Measurements from ENCODE around the gene WFIKKN1.
"Not testable (repeated sequence)": the region's sequence is repeated elsewhere in the genome, so short reads cannot be mapped to it uniquely, and the experiment has no call there.

Gene WFIKKN1

GRCh38 chr16:595942-596735 is 34.6 kb upstream of the WFIKKN1 start:
- no peak for DNase-seq

- DNase-seq, result no peak
Measured at GRCh38 chr16:596736-597060, 34.1 kb upstream of the WFIKKN1 start.

GRCh38 chr16:597655-598054 is 33.1 kb upstream of the WFIKKN1 start:
- not testable (repeated sequence) for DNase-seq

- no peak for DNase-seq
Measured at GRCh38 chr16:598823-599739, 31.7 kb upstream of the WFIKKN1 start.

- DNase-seq, result no peak
Measured at GRCh38 chr16:600781-601180, 30.0 kb upstream of the WFIKKN1 start.

GRCh38 chr16:603933-604332 is 26.9 kb upstream of the WFIKKN1 start:
- no peak for DNase-seq

GRCh38 chr16:606656-607307 is 24.0 kb upstream of the WFIKKN1 start:
- no peak for DNase-seq

GRCh38 chr16:608019-608418 is 22.8 kb upstream of the WFIKKN1 start:
- no peak for DNase-seq

GRCh38 chr16:609316-609715 is 21.5 kb upstream of the WFIKKN1 start:
- no peak for DNase-seq

- DNase-seq, result no peak
Measured at GRCh38 chr16:609984-610383, 20.8 kb upstream of the WFIKKN1 start.

GRCh38 chr16:610513-611381 is 20.0 kb upstream of the WFIKKN1 start:
- DNase-seq, result peak; percentile 41

GRCh38 chr16:615122-615521 is 15.7 kb upstream of the WFIKKN1 start:
- DNase-seq, result no peak

GRCh38 chr16:616733-617586 is 13.8 kb upstream of the WFIKKN1 start:
- no peak for DNase-seq

- DNase-seq, result no peak
Measured at GRCh38 chr16:617855-618254, 12.9 kb upstream of the WFIKKN1 start.

GRCh38 chr16:619476-620100 is 11.2 kb upstream of the WFIKKN1 start:
- DNase-seq, result no peak

- no peak for DNase-seq
Measured at GRCh38 chr16:620700-621525, 9.9 kb upstream of the WFIKKN1 start.

GRCh38 chr16:621526-622105 is 9.2 kb upstream of the WFIKKN1 start:
- no peak for DNase-seq

- DNase-seq, result no peak
Measured at GRCh38 chr16:622920-623280, 7.9 kb upstream of the WFIKKN1 start.

- no peak for DNase-seq
Measured at GRCh38 chr16:624526-625070, 6.2 kb upstream of the WFIKKN1 start.
